Pancreas (tissue), 10 donors: ENCODE measurements around the gene CPTP. TPM values are rescaled to one million over a fixed set of nuclear protein-coding genes. Genes with fewer than 3 reads are reported as not detected.
A peak's percentile ranks its signal among the peaks of the same experiment; 100 is the strongest.

Experiments used
- ATAC-seq, 4 donors: fragments of 200-7000 bp; cut with Tn5 transposase; one replicate each; pipeline versions ENCODE4 v1.8.0 to v1.9.1; 2020; ENCODE audit warnings: mild to moderate bottlenecking in 4 of 4, moderate library complexity in 4 of 4
- DNase-seq, 6 donors: peaks; one replicate each; pipeline ENCODE4 v3.0.0-alpha.2; 2020
- FAIRE-seq: peaks from 2 replicates; lab custom pipeline; 2012; peaks lifted over from hg19 to GRCh38; lab: Jason Lieb, UNC
- H3K27ac ChIP-seq, 4 donors: fragments of 200-600 bp; sonication (generic); 1 replicate in 3 of 4; 2 replicates in 1 of 4; pipeline versions ENCODE4 v1.5.0 to v1.8.0; 2020
- H3K27me3 ChIP-seq, 4 donors: fragments of 200-600 bp; one replicate each; pipeline ENCODE4 v1.8.0; 2021
- H3K36me3 ChIP-seq, 3 donors: fragments of 200-600 bp; sonication (generic) in 1 of 3; one replicate each; pipeline versions ENCODE4 v1.5.0 to v1.8.0; 2020 to 2021
- H3K4me1 ChIP-seq, 3 donors: fragments of 200-600 bp; one replicate each; pipeline ENCODE4 v1.8.0; 2021
- H3K4me3 ChIP-seq, 4 donors: fragments of 200-600 bp; sonication (generic) in 2 of 4; one replicate each; pipeline versions ENCODE4 v1.5.0 to v1.8.0; 2020 to 2021
- H3K9me3 ChIP-seq, 4 donors: fragments of 200-600 bp; one replicate each; pipeline ENCODE4 v1.8.0; 2021
- CTCF ChIP-seq, 4 donors: fragments of 200-600 bp; sonication (generic) in 3 of 4; IDR thresholded peaks; one replicate each; pipeline versions ENCODE4 v1.5.0 to v1.8.0; 2021; ENCODE audit warnings: antibody characterized with exemption in 4 of 4
- WGBS, 2 donors: extraction: QIAGEN DNeasy Blood & Tissue Kit; methylation state at CpG; one replicate each; pipeline ENCODE4 v1.1.7; 2013; 5-methylcytosine and 5-hydroxymethylcytosine counted together
- intact Hi-C, 3 donors: fragments of 100-400 bp; cut with DNase I; formaldehyde crosslinking; loops; one replicate each; pipeline versions ENCODE4 v1.11.1 to v1.14.2; 2022
- polyA plus RNA-seq, 2 donors: library from polyadenylated mRNA; stranded (reverse); fragments of 200-250 nt; gene quantifications; one replicate each; pipeline ENCODE4 v1.2.3, GENCODE V29; 2013
- total RNA-seq, 6 donors: library from RNA; stranded (reverse); fragmentation: NEBNext Ultra II Directional in 4 of 6; extraction: Animal tissue kit (Norgen Biotek cat#: 25700) in 4 of 6; gene quantifications; one replicate each; pipeline versions ENCODE4 v1.2.1 to v1.2.4, GENCODE V29; 2021 to 2023
- donor health status: healthy with polysubstance abuse.
- donor health status: DM: no; HTN: no; CAD: no; lungs with moderate emphysema.
- donor health status: DM: no; HTN: no; CAD: no.
- donor health status: control.
- donor health status: control.
- donor health status: Bipolar disorder and iron deficiency.
- donor health status: DM: yes; HTN: yes; CAD: no.
- donor health status: DM: no; HTN: no; CAD: no.
- donor health status: DM: no; HTN: no; CAD: no.
- donor health status: DM: yes; HTN: yes; CAD: no.

CPTP gene
- total and polyA plus RNA-seq, 8 donors = 8.0 to 22.0 (median 11.2) TPM

GRCh38 chr1:1321477-1321876, 3.1 kb upstream of the CPTP start:
- FAIRE-seq (no peak), ATAC-seq (no peak)

GRCh38 chr1:1322418-1322817, 2.2 kb upstream of the CPTP start:
- intact Hi-C loops = no loop called here
- Histone ChIP-seq H3K36me3 (peaks cover 0 to 3% (median 0%) of the 10 kb centered on the region in 3 donors), H3K27me3 (no peaks in the 10 kb centered on the region), H3K4me1 (peaks cover 17 to 30% (median 19%) of the 10 kb centered on the region in 3 donors), H3K4me3 (no peak overlapping the region), H3K27ac (no peak overlapping the region), H3K9me3 (no peaks in the 10 kb centered on the region)
- 64 to 66% methylated on average over 10 of the region's 14 CpGs for WGBS, 2 donors
- TF ChIP-seq CTCF (IDR thresholded peaks at IDR 0.05) = no peak
- ATAC-seq = no peak
- FAIRE-seq = no peak
- no peak for DNase-seq

More at GRCh38 chr1:1321477-1321876, 3.1 kb upstream of the CPTP start:
- H3K27ac ChIP-seq = no peak overlapping the region
- no peaks in the 10 kb centered on the region for H3K27me3 ChIP-seq
- no peak for DNase-seq
- peaks cover 0 to 3% (median 0%) of the 10 kb centered on the region in 3 donors for H3K36me3 ChIP-seq
- H3K9me3 ChIP-seq = no peaks in the 10 kb centered on the region
- intact Hi-C loops = no loop called here
- H3K4me1 ChIP-seq = peaks cover 17 to 30% (median 17%) of the 10 kb centered on the region in 3 donors
- H3K4me3 ChIP-seq = no peak overlapping the region
- 88 to 91% methylated on average over 8 of the region's 8 CpGs for WGBS, 2 donors
- TF ChIP-seq CTCF (IDR thresholded peaks at IDR 0.05) = no peak

GRCh38 chr1:1322952-1323351, 1.6 kb upstream of the CPTP start:
- DNase-seq (no peak), ATAC-seq (no peak), FAIRE-seq (no peak)
- Histone ChIP-seq H3K4me3 (peak overlapping the region in 1 of 4 donors; percentile 5), H3K27me3 (no peaks in the 10 kb centered on the region), H3K27ac (no peak overlapping the region), H3K4me1 (peaks cover 13 to 27% (median 19%) of the 10 kb centered on the region in 3 donors), H3K9me3 (no peaks in the 10 kb centered on the region), H3K36me3 (no peaks in the 10 kb centered on the region)
- intact Hi-C loops = no loop called here
- 73% methylated on average over 10 of the region's 10 CpGs for WGBS, 2 donors
- TF ChIP-seq CTCF (IDR thresholded peaks at IDR 0.05) = no peak

DNA sequence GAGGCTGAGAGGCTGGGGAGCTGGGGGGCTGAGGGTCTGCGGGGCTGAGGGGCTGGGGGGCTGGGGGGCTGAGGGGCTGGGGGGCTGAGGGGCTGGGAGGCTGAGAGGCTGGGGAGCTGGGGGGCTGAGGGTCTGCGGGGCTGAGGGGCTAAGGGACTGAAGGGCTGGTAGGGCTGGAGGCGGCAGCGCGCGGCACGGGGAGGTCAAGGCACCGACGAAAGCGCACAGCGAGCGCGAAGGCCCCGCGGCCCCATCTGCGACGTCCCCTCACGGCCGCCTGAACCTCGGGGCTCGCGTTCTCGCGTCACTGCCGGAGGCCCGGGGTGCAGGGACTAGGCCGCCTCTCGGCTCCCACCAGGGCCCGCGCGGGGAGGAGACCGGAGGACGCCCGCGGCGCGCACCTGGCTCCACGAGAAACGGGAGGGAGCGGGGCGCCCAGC, 498 bp upstream of the CPTP start:
- FAIRE-seq = no peak
- Histone ChIP-seq H3K9me3 (no peaks in the 10 kb centered on the region), H3K27me3 (no peaks in the 10 kb centered on the region), H3K4me3 (peak overlapping the region; percentile 93 to 99 (median 97)), H3K27ac (peak overlapping the region; percentile 23 to 90 (median 55)), H3K36me3 (no peaks in the 10 kb centered on the region), H3K4me1 (peaks cover 6 to 19% (median 18%) of the 10 kb centered on the region in 3 donors)
- ATAC-seq = peak in 2 of 4 donors; percentile 2 to 18
- DNase-seq = no peak
- TF ChIP-seq CTCF (IDR thresholded peaks at IDR 0.05) = no peak
- 0 to 1% methylated on average over 19 to 40 of the region's 41 CpGs for WGBS, 2 donors
- intact Hi-C loops = no loop called here

- intact Hi-C loops = no loop called here
- H3K27ac ChIP-seq = peak overlapping the region; percentile 81 to 90 (median 84)
- no peak for TF ChIP-seq CTCF (IDR thresholded peaks at IDR 0.05)
- H3K9me3 ChIP-seq = no peaks in the 10 kb centered on the region
- no peaks in the 10 kb centered on the region for H3K27me3 ChIP-seq
- peak; percentile 49 to 67 (median 60) for ATAC-seq
- H3K36me3 ChIP-seq = no peaks in the 10 kb centered on the region
- H3K4me1 ChIP-seq = peaks cover 6 to 19% (median 18%) of the 10 kb centered on the region in 3 donors
- no peak for FAIRE-seq
- WGBS, 2 donors = 13 to 15% methylated on average over 13 to 16 of the region's 16 CpGs
- DNase-seq = peak in 1 of 6 donors; percentile 73
- peak overlapping the region; percentile 93 to 99 (median 97) for H3K4me3 ChIP-seq
These were observed 879 bp downstream of the CPTP start for GRCh38 chr1:1325288-1326074.
